Measurements from ENCODE around the gene C13orf46.

The C13orf46 gene

GRCh38 chr13:114010401-114011101 lies 36.7 kb upstream of the C13orf46 start:
- DNase-seq (ENCODE audit: low read depth in 2 of 2, low spot score in 1 of 2) = no peak

GRCh38 chr13:114009590-114010400 lies 35.9 kb upstream of the C13orf46 start:
- no peak for DNase-seq (ENCODE audit: low read depth in 2 of 2, low spot score in 1 of 2)

GRCh38 chr13:114008964-114009589 lies 35.2 kb upstream of the C13orf46 start:
- DNase-seq (ENCODE audit: low read depth in 2 of 2, low spot score in 1 of 2) = no peak

GRCh38 chr13:114007566-114007965 lies 33.7 kb upstream of the C13orf46 start:
- no peak for DNase-seq (ENCODE audit: low read depth in 2 of 2, low spot score in 1 of 2)

DNA sequence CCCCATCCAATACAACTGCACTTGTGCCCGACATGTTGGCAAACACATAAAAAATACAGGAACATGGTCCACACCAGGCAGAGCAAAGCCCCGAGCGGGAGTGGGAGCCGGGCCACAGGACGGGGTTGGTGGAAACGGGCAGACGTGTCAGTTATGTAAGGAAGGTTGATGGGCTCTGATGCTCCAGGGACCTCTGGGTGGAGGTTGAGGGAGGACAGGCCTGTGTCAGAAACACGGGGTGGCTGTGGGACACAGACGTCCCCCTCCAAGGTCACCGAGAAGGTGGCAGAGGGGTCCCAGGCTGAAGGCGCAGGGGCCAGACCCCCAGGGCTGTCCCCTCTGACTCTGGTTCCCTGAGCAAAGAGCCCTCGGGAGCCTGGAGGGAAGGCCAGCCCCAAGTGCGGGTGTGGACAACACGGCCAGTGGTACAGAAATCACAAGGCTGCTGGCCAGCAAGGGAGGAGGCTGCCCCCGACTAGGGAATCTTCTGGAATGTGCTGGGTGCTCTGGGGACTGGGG lies 31.4 kb upstream of the C13orf46 start:
- DNase-seq (ENCODE audit: low read depth in 2 of 2, low spot score in 1 of 2) = no peak

- DNase-seq (ENCODE audit: low read depth in 2 of 2, low spot score in 1 of 2) = no peak
Observed at GRCh38 chr13:114004420-114005205, 30.7 kb upstream of the C13orf46 start.

- DNase-seq (ENCODE audit: low read depth in 2 of 2, low spot score in 1 of 2) = no peak
Observed at GRCh38 chr13:114002771-114003321, 29.0 kb upstream of the C13orf46 start.

GRCh38 chr13:114002009-114002544 lies 28.2 kb upstream of the C13orf46 start:
- no peak for DNase-seq (ENCODE audit: low read depth in 2 of 2, low spot score in 1 of 2)

GRCh38 chr13:114001331-114002008 lies 27.6 kb upstream of the C13orf46 start:
- DNase-seq (ENCODE audit: low read depth in 2 of 2, low spot score in 1 of 2) = no peak

DNA sequence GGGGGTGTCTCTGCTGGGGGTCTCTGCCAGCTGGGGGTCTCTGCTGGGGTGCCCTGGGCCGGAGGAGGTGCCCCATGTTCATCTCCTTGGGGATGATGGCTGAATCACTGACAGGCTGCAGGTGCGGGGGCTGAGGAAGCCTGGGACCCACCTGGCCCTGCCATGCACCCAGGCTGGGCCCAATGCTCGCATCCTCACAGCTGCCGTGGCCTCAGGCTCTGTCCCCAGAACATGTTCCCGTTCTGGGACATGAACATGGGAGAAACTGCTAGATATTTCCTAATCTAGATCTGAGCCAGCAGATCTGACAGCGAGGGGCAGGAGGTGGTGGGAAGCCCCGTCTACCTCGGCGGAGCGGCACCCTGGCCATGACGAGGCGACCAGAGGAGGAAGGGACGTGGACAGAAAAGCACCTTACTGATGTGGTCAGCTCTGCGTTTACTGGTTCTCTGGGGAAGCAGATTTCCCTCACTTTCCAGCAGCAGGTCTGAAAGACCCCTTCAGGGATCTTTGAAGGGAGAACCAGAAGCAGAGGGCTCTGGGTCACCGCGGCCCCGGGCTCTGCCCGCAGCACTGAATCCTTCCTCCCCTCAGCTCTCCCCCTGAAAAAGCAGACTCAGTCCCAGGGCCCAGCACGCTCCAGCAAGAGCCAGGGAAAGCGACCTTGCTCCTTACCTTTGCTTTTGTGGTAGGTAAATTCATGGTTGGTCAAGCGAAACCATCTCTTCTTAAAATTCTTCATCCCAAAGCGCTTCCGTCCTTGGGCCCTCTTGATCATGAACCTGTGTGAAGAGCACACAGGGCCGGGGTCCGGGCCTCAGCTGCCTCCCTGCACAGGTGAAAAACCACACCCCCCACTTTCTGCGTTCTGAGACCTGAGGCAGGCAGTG lies 26.5 kb upstream of the C13orf46 start:
- no peak for DNase-seq (ENCODE audit: low read depth in 2 of 2, low spot score in 1 of 2)

DNA sequence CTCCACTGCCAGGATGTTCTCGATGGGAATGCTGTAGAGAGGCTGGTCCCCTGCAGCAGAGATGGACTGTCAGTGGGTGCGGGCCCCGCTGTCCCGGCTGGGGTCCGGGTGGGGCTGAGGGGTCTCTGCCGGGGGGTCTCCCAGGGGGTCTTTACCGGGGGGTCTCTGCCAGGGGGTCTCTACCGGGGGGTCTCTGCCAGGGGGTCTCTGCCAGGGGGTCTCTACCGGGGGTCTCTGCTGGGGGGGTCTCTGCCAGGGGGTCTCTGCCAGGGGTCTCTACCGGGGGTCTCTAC lies 25.7 kb upstream of the C13orf46 start:
- DNase-seq (ENCODE audit: low read depth in 2 of 2, low spot score in 1 of 2) = no peak

- DNase-seq (ENCODE audit: low read depth in 2 of 2, low spot score in 1 of 2) = no peak
Observed at GRCh38 chr13:113998781-113999617, 25.1 kb upstream of the C13orf46 start.

GRCh38 chr13:113997845-113998751 lies 24.2 kb upstream of the C13orf46 start:
- no peak for DNase-seq (ENCODE audit: low read depth in 2 of 2, low spot score in 1 of 2)

DNA sequence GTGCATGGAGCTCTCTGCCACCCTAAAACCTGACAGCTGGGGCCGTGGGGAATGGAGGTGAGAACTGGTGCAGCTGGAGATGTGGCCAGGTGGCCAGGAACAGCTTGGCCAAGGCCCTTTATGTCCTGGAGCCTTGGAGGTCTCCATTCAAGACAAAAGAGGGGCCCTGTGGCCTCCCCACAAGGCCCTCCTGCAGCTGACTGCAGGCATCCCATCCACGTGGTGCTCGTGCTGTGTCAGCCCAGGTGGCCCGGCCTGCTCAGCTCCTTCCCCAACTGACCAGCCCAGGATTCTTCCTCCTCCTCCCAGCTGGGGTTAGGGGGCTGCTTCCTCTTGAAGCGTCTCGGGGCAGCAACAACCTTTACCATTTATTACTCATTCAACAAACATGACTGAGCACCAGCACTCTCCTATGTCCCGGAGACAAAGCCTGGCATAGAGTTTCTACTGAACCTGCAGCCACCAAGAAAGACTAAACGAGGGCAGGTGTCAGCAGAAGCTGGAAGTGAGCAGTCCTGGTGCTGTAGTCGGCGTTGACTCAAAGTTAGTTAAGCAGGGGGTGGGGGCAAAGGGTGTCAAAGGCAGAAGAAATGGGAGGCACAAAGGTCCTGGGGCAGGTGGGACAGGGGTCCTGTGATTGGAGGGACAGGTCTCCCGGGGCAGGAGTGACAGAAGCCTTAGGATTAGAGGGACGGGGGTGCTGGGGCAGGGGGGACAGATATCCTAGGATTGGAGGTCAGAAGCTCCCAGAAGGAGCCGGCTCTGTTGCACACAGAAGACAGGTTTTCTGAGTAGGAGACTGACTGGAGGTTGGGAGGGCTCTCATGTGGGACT lies 23.3 kb upstream of the C13orf46 start:
- DNase-seq (ENCODE audit: low read depth in 2 of 2, low spot score in 1 of 2) = no peak

GRCh38 chr13:113996081-113996911 lies 22.4 kb upstream of the C13orf46 start:
- DNase-seq (ENCODE audit: low read depth in 2 of 2, low spot score in 1 of 2) = no peak
